GM23248 (cell line): ENCODE results near the gene C10orf105. TPM values are rescaled to one million over a fixed set of nuclear protein-coding genes. Genes with fewer than 3 reads are reported as not detected.

ENCODE experiments used
- DNase-seq: peaks from one replicate; pipeline ENCODE4 v3.0.0-alpha.2; 2015
- H2AFZ ChIP-seq: fragments of 200-600 bp; sonication (generic); 2 replicates; pipeline ENCODE4 v1.6.1; 2016; ENCODE audit warnings: antibody characterized with exemption
- H3F3A ChIP-seq: fragments of 200-600 bp; sonication (generic); 2 replicates; pipeline ENCODE4 v1.6.1; 2016; ENCODE audit warnings: mild to moderate bottlenecking, antibody characterized with exemption, mixed run types; ENCODE audit not compliant: insufficient read depth
- H3K27ac ChIP-seq: fragments of 200-600 bp; sonication (generic); 2 replicates; pipeline ENCODE4 v1.5.1; 2016; ENCODE audit warnings: mild to moderate bottlenecking
- H3K27me3 ChIP-seq: fragments of 200-600 bp; sonication (generic); replicated peaks from 2 replicates; pipeline ENCODE4 v1.6.1; 2016; ENCODE audit warnings: mild to moderate bottlenecking; ENCODE audit not compliant: insufficient read depth
- H3K36me3 ChIP-seq: fragments of 200-600 bp; sonication (generic); 2 replicates; pipeline ENCODE4 v1.6.1; 2016; ENCODE audit warnings: low read depth, mild to moderate bottlenecking
- H3K4me1 ChIP-seq: fragments of 200-600 bp; sonication (generic); 2 replicates; pipeline ENCODE4 v1.6.1; 2016; ENCODE audit warnings: mild to moderate bottlenecking; ENCODE audit not compliant: insufficient read depth
- H3K4me2 ChIP-seq: fragments of 200-600 bp; sonication (generic); one replicate; pipeline ENCODE4 v1.6.1; 2016; ENCODE audit warnings: mild to moderate bottlenecking; ENCODE audit not compliant: unreplicated experiment
- H3K4me3 ChIP-seq: fragments of 200-600 bp; sonication (generic); 2 replicates; pipeline ENCODE4 v1.5.1; 2016; ENCODE audit warnings: mild to moderate bottlenecking
- H3K79me2 ChIP-seq: fragments of 200-600 bp; sonication (generic); 2 replicates; pipeline ENCODE4 v1.6.1; 2016; ENCODE audit warnings: mild to moderate bottlenecking; ENCODE audit not compliant: insufficient read depth
- H3K9ac ChIP-seq: fragments of 200-600 bp; sonication (generic); 2 replicates; pipeline ENCODE4 v1.6.1; 2016; ENCODE audit warnings: mild to moderate bottlenecking
- H3K9me2 ChIP-seq: fragments of 200-600 bp; sonication (generic); 2 replicates; pipeline ENCODE4 v1.6.1; 2016; ENCODE audit warnings: mixed run types, mild to moderate bottlenecking, moderate library complexity; ENCODE audit not compliant: insufficient read depth
- H3K9me3 ChIP-seq: fragments of 200-600 bp; sonication (generic); one replicate; pipeline ENCODE4 v1.6.1; 2017; ENCODE audit warnings: low read depth
- H4K20me1 ChIP-seq: fragments of 200-600 bp; sonication (generic); 2 replicates; pipeline ENCODE4 v1.6.0; 2016; ENCODE audit not compliant: insufficient read depth
- EZH2 ChIP-seq: fragments of 200-600 bp; sonication (generic); IDR thresholded peaks from 2 replicates; pipeline ENCODE4 v1.6.1; 2018; ENCODE audit warnings: antibody characterized with exemption, mild to moderate bottlenecking; ENCODE audit not compliant: insufficient read depth, poor library complexity, severe bottlenecking
- EZH2phosphoT487 ChIP-seq: fragments of 200-600 bp; sonication (generic); IDR thresholded peaks from 2 replicates; pipeline ENCODE4 v1.6.1; 2018; ENCODE audit warnings: antibody characterized with exemption, moderate library complexity, mild to moderate bottlenecking, low read depth; ENCODE audit not compliant: insufficient read depth
- WGBS, 2 experiments: methylation state at CpG; one replicate each; pipeline ENCODE4 v1.1.6; 2015 to 2017; ENCODE audit warnings: low lambda C conversion rate in 2 of 2, low coverage in 1 of 2; ENCODE audit errors: missing lambda C conversion rate in 2 of 2; 5-methylcytosine and 5-hydroxymethylcytosine counted together
- in situ Hi-C: fragments of 300-500 bp; cut with MboI; formaldehyde crosslinking; loops from 2 replicates; pipeline ENCODE4 v1.15.0; 2020
- polyA plus RNA-seq: library from polyadenylated mRNA; unstranded; fragments of >200 nt; fragmentation: Nextera tagmentation; extraction: Ambion mirVana; gene quantifications from 2 replicates; pipeline ENCODE4 v1.2.1, GENCODE V29; 2016
- total RNA-seq: library from RNA; depleted of rRNA; stranded (reverse); fragments of >200 nt; shearing (Covaris generic); gene quantifications from 2 replicates; pipeline ENCODE4 v1.2.3, GENCODE V29; 2014

Gene C10orf105
- total and polyA plus RNA-seq, 2 experiments from 2014 or later, result not detected

GRCh38 chr10:71765906-71766716 lies 46.5 kb upstream of the C10orf105 start:
- WGBS, 2 experiments, result 82 to 84% methylated on average over 22 of the region's 22 CpGs
- Histone ChIP-seq H3K36me3 (no peaks in the 10 kb centered on the region), H3K9ac (0 out of 2 replicates have a peak overlapping the region, but pooled peaks have one; percentile 2), H3F3A (peaks cover 52% of the 10 kb centered on the region), H2AFZ (no peak overlapping the region), H3K4me3 (no peak overlapping the region), H4K20me1 (no peaks in the 10 kb centered on the region), H3K27ac (peak overlapping the region; percentile 98), H3K4me1 (peaks cover 79% of the 10 kb centered on the region), H3K9me3 (no peaks in the 10 kb centered on the region), H3K4me2 (peak overlapping the region; percentile 10), H3K79me2 (peaks cover 20% of the 10 kb centered on the region; the same call in 1 of the 2 replicates), H3K27me3 (no peaks in the 10 kb centered on the region), H3K9me2 (no peaks in the 10 kb centered on the region)
- DNase-seq, result no peak
- no peak for TF ChIP-seq EZH2phosphoT487
- TF ChIP-seq EZH2, result no peak
- in situ Hi-C loops, result no loop called here

GRCh38 chr10:71765176-71765904 lies 45.8 kb upstream of the C10orf105 start:
- Histone ChIP-seq H3K27me3 (no peaks in the 10 kb centered on the region), H3K9me3 (no peaks in the 10 kb centered on the region), H3K36me3 (0 out of 2 replicates have a peak, but pooled peaks cover under 1% of the 10 kb centered on the region), H3K4me2 (peak overlapping the region; percentile 10), H3K4me3 (no peak overlapping the region), H4K20me1 (no peaks in the 10 kb centered on the region), H3K27ac (peak overlapping the region; percentile 98), H3K9ac (peak overlapping the region; percentile 20), H3K79me2 (peaks cover 16% of the 10 kb centered on the region; the same call in 1 of the 2 replicates), H3K4me1 (peaks cover 72% of the 10 kb centered on the region), H2AFZ (no peak overlapping the region), H3K9me2 (no peaks in the 10 kb centered on the region), H3F3A (peaks cover 52% of the 10 kb centered on the region)
- DNase-seq, result peak; percentile 78
- TF ChIP-seq EZH2phosphoT487, result no peak
- TF ChIP-seq EZH2, result no peak
- in situ Hi-C loops, result no loop called here
- WGBS, 2 experiments, result 57 to 60% methylated on average over 8 of the region's 8 CpGs

GRCh38 chr10:71763352-71764127 lies 44.0 kb upstream of the C10orf105 start:
- Histone ChIP-seq H4K20me1 (no peaks in the 10 kb centered on the region), H3K79me2 (0 out of 2 replicates have a peak, but pooled peaks cover 6% of the 10 kb centered on the region), H3K4me1 (peaks cover 62% of the 10 kb centered on the region), H3K27me3 (no peaks in the 10 kb centered on the region), H3F3A (peaks cover 40% of the 10 kb centered on the region), H3K36me3 (0 out of 2 replicates have a peak, but pooled peaks cover 3% of the 10 kb centered on the region), H2AFZ (no peak overlapping the region), H3K4me3 (no peak overlapping the region), H3K9ac (peak overlapping the region; percentile 38; the same call in 1 of the 2 replicates), H3K9me2 (no peaks in the 10 kb centered on the region), H3K27ac (peak overlapping the region; percentile 62), H3K4me2 (no peak overlapping the region), H3K9me3 (no peaks in the 10 kb centered on the region)
- in situ Hi-C loops, result no loop called here
- DNase-seq, result peak; percentile 73
- TF ChIP-seq EZH2phosphoT487 (no peak), EZH2 (no peak)
- whole genome bisulfite sequencing, 2 experiments, result 35 to 39% methylated on average over 11 of the region's 11 CpGs

- H2AFZ ChIP-seq, result no peak overlapping the region
- H3K27ac ChIP-seq, result no peak overlapping the region
- H3K36me3 ChIP-seq, result 0 out of 2 replicates have a peak, but pooled peaks cover 9% of the 10 kb centered on the region
- no peaks in the 10 kb centered on the region for H4K20me1 ChIP-seq
- no peak overlapping the region for H3K4me3 ChIP-seq
- WGBS, 2 experiments, result 86 to 91% methylated on average over 5 of the region's 5 CpGs
- no peak for TF ChIP-seq EZH2phosphoT487
- TF ChIP-seq EZH2, result no peak
- H3K79me2 ChIP-seq, result 0 out of 2 replicates have a peak, but pooled peaks cover 6% of the 10 kb centered on the region
- no peaks in the 10 kb centered on the region for H3K9me3 ChIP-seq
- no peak for DNase-seq
- peaks cover 27% of the 10 kb centered on the region for H3F3A ChIP-seq
- no peaks in the 10 kb centered on the region for H3K27me3 ChIP-seq
- in situ Hi-C loops, result no loop called here
- H3K4me2 ChIP-seq, result no peak overlapping the region
- H3K9ac ChIP-seq, result no peak overlapping the region
- H3K4me1 ChIP-seq, result peaks cover 51% of the 10 kb centered on the region
- H3K9me2 ChIP-seq, result no peaks in the 10 kb centered on the region
Observed at GRCh38 chr10:71762324-71762723, 42.7 kb upstream of the C10orf105 start.
